Mesenchymal stem cell (in vitro differentiated cells and primary cell): Measurements from ENCODE around the gene MAGEB17.

Experiments
- DNase-seq: peaks from one replicate; pipeline ENCODE4 v3.0.0-alpha.2; 2013
- H2AFZ ChIP-seq: one replicate; pipeline ENCODE4 v1.6.1; 2013; ENCODE audit warnings: low read depth, mild to moderate bottlenecking, control low read depth, inconsistent platforms, low read length, moderate library complexity
- H2AK5ac ChIP-seq: 2 replicates; pipeline ENCODE4 v1.6.1; 2013; ENCODE audit warnings: low read length, moderate library complexity, mild to moderate bottlenecking, inconsistent platforms; ENCODE audit not compliant: severe bottlenecking
- H2BK120ac ChIP-seq: one replicate; pipeline ENCODE4 v1.6.1; 2013; ENCODE audit warnings: low read depth, mild to moderate bottlenecking, inconsistent platforms, low read length, moderate library complexity
- H2BK12ac ChIP-seq, 2 experiments: one replicate each; pipeline ENCODE4 v1.6.1; 2013; ENCODE audit warnings: inconsistent platforms in 2 of 2, low read length in 2 of 2, mild to moderate bottlenecking in 2 of 2, moderate library complexity in 2 of 2, control low read depth in 1 of 2
- H2BK15ac ChIP-seq: one replicate; pipeline ENCODE4 v1.6.1; 2013; ENCODE audit warnings: mild to moderate bottlenecking, low read depth, inconsistent platforms; ENCODE audit not compliant: poor library complexity, severe bottlenecking
- H2BK5ac ChIP-seq: 2 replicates; pipeline ENCODE4 v1.6.1; 2013; ENCODE audit warnings: low read depth, mild to moderate bottlenecking, low read length, control low read depth, inconsistent platforms; ENCODE audit not compliant: poor library complexity, severe bottlenecking
- H3K14ac ChIP-seq, 2 experiments: one replicate each; pipeline ENCODE4 v1.6.1; 2013; ENCODE audit warnings: inconsistent platforms in 2 of 2, low read length in 2 of 2, control low read depth in 1 of 2, mild to moderate bottlenecking in 1 of 2, moderate library complexity in 1 of 2
- H3K18ac ChIP-seq, 2 experiments: one replicate each; pipeline ENCODE4 v1.6.1; 2013; ENCODE audit warnings: inconsistent platforms in 2 of 2, low read length in 2 of 2, control low read depth in 1 of 2, low read depth in 1 of 2, mild to moderate bottlenecking in 1 of 2
- H3K23ac ChIP-seq, 2 experiments: one replicate each; pipeline ENCODE4 v1.6.1; 2013; ENCODE audit warnings: inconsistent platforms in 2 of 2, low read length in 2 of 2, mild to moderate bottlenecking in 2 of 2, moderate library complexity in 2 of 2, control low read depth in 1 of 2
- H3K27ac ChIP-seq: 2 replicates; pipeline ENCODE4 v1.5.1; 2013; ENCODE audit warnings: mild to moderate bottlenecking, moderate library complexity, low read length, control low read depth, inconsistent platforms; ENCODE audit not compliant: poor library complexity, severe bottlenecking
- H3K27me3 ChIP-seq, 2 experiments: 2 replicates each; pipeline versions ENCODE4 v1.6.1 to v1.7.0; 2013; ENCODE audit warnings: low read length in 2 of 2, mild to moderate bottlenecking in 2 of 2, moderate library complexity in 2 of 2, control low read depth in 1 of 2, inconsistent platforms in 1 of 2; ENCODE audit not compliant: control insufficient read depth in 1 of 2, insufficient read depth in 1 of 2
- H3K36me3 ChIP-seq, 2 experiments: 2 replicates each; pipeline versions ENCODE4 v1.6.1 to v1.7.0; 2013; ENCODE audit warnings: low read length in 2 of 2, control low read depth in 1 of 2, inconsistent platforms in 1 of 2, low read depth in 1 of 2, mild to moderate bottlenecking in 1 of 2; ENCODE audit not compliant: insufficient read depth in 2 of 2, control insufficient read depth in 1 of 2
- H3K4ac ChIP-seq, 2 experiments: one replicate each; pipeline ENCODE4 v1.6.1; 2013; ENCODE audit warnings: inconsistent platforms in 2 of 2, low read length in 2 of 2, mild to moderate bottlenecking in 2 of 2, moderate library complexity in 2 of 2, control low read depth in 1 of 2, low read depth in 1 of 2
- H3K4me1 ChIP-seq: 2 replicates; pipeline ENCODE4 v1.6.1; 2013; ENCODE audit warnings: low read depth, low read length, control low read depth; ENCODE audit not compliant: control insufficient read depth, insufficient read depth
- H3K4me2 ChIP-seq: 2 replicates; pipeline ENCODE4 v1.6.1; 2013; ENCODE audit warnings: low read length, mild to moderate bottlenecking, inconsistent platforms; ENCODE audit not compliant: poor library complexity, severe bottlenecking
- H3K4me3 ChIP-seq, 2 experiments: 2 replicates each; pipeline versions ENCODE4 v1.5.1 to v1.7.0; 2013; ENCODE audit warnings: low read length in 2 of 2, mild to moderate bottlenecking in 2 of 2, control low read depth in 1 of 2, low read depth in 1 of 2; ENCODE audit not compliant: insufficient read depth in 1 of 2
- H3K79me1 ChIP-seq: replicated peaks from 2 replicates; pipeline ENCODE4 v1.6.1; 2013; ENCODE audit warnings: mild to moderate bottlenecking, control low read depth, low read length, inconsistent platforms; ENCODE audit not compliant: poor library complexity, severe bottlenecking
- H3K9ac ChIP-seq: 2 replicates; pipeline ENCODE4 v1.7.0; 2013; ENCODE audit warnings: mild to moderate bottlenecking, low read length, moderate library complexity
- H3K9me3 ChIP-seq: 2 replicates; pipeline ENCODE4 v1.7.0; 2013; ENCODE audit warnings: mild to moderate bottlenecking, low read length; ENCODE audit not compliant: control insufficient read depth
- H4K8ac ChIP-seq: one replicate; pipeline ENCODE4 v1.6.1; 2013; ENCODE audit warnings: inconsistent platforms, mild to moderate bottlenecking, low read length, moderate library complexity
- H4K91ac ChIP-seq: one replicate; pipeline ENCODE4 v1.6.1; 2013; ENCODE audit warnings: mild to moderate bottlenecking, low read length, inconsistent platforms
- WGBS: methylation state at CpG from one replicate; pipeline ENCODE4 v1.1.7; 2013; ENCODE audit warnings: mixed read lengths; 5-methylcytosine and 5-hydroxymethylcytosine counted together

Gene MAGEB17

DNA sequence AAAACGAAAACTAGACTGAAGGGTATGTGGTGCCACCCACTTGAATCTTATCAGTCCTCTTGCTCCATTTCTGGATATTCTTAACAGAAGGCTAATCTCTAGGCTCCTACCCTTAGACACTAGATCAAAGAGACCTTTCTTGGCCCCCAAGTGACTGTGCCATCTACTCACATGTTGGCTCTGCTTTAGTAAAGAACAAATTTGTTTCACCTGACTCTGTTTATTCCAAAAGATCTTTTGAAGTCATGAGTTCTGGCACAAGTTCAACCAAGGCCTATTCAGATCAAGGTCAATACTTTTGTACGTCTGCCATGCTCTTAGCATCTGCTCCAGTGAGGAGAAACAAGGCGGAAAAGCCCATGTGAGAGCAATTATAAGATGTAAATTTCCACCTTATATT lies 37.3 kb downstream of the MAGEB17 start:
- no peak overlapping the region for H3K9ac ChIP-seq
- H3K4me3 ChIP-seq, result no peak overlapping the region
- H3K4me2 ChIP-seq, result no peak overlapping the region
- no peak overlapping the region for H2AK5ac ChIP-seq
- H3K27me3 ChIP-seq, result no peaks in the 10 kb centered on the region
- no peak overlapping the region for H2AFZ ChIP-seq
- no peak overlapping the region for H3K18ac ChIP-seq
- H3K36me3 ChIP-seq, result no peaks in the 10 kb centered on the region
- no peak overlapping the region for H4K8ac ChIP-seq
- H4K91ac ChIP-seq, result no peak overlapping the region
- no peak for DNase-seq
- no peak overlapping the region for H3K14ac ChIP-seq
- no peak overlapping the region for H2BK12ac ChIP-seq
- no peak overlapping the region for H3K23ac ChIP-seq
- no peak overlapping the region for H3K4ac ChIP-seq
- H3K79me1 ChIP-seq, result no peaks in the 10 kb centered on the region
- H3K9me3 ChIP-seq, result no peaks in the 10 kb centered on the region
- no peak overlapping the region for H2BK120ac ChIP-seq
- WGBS, result 100% methylated on average over 1 of the region's 3 CpGs
- no peak overlapping the region for H2BK15ac ChIP-seq
- H3K27ac ChIP-seq, result no peak overlapping the region
- no peak overlapping the region for H2BK5ac ChIP-seq
- H3K4me1 ChIP-seq, result no peaks in the 10 kb centered on the region

DNA sequence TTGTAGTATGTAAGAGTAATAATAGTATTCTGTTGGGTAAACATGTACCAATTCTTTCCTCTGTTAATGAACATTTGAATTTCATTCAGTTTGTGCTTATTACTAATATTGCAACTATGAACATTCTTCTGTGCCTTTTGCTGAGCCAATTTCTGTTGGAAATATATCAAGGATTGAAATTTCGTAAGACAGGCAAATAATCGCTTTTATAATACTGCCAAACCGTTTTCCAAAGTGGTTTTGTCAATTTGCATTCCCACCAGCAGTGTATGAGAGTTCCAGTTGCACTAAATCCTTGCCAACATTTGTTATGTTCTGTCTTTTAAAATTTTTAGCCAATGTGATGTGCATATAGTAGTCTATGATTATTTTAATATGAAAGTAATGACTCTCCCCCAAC lies 38.6 kb downstream of the MAGEB17 start:
- DNase-seq, result no peak
- no peak overlapping the region for H3K23ac ChIP-seq
- no peak overlapping the region for H2AK5ac ChIP-seq
- no peak overlapping the region for H3K9ac ChIP-seq
- no peak overlapping the region for H2BK5ac ChIP-seq
- H3K27me3 ChIP-seq, result no peaks in the 10 kb centered on the region
- H3K14ac ChIP-seq, result no peak overlapping the region
- H2BK12ac ChIP-seq, result no peak overlapping the region
- H3K4ac ChIP-seq, result no peak overlapping the region
- no peak overlapping the region for H3K27ac ChIP-seq
- no peaks in the 10 kb centered on the region for H3K79me1 ChIP-seq
- H3K18ac ChIP-seq, result no peak overlapping the region
- no peak overlapping the region for H2AFZ ChIP-seq
- no peaks in the 10 kb centered on the region for H3K4me1 ChIP-seq
- no peak overlapping the region for H4K91ac ChIP-seq
- 86% methylated on average over 3 of the region's 3 CpGs for WGBS
- H2BK15ac ChIP-seq, result no peak overlapping the region
- H4K8ac ChIP-seq, result no peak overlapping the region
- no peaks in the 10 kb centered on the region for H3K36me3 ChIP-seq
- H2BK120ac ChIP-seq, result no peak overlapping the region
- H3K9me3 ChIP-seq, result no peaks in the 10 kb centered on the region
- H3K4me3 ChIP-seq, result no peak overlapping the region
- no peak overlapping the region for H3K4me2 ChIP-seq

DNA sequence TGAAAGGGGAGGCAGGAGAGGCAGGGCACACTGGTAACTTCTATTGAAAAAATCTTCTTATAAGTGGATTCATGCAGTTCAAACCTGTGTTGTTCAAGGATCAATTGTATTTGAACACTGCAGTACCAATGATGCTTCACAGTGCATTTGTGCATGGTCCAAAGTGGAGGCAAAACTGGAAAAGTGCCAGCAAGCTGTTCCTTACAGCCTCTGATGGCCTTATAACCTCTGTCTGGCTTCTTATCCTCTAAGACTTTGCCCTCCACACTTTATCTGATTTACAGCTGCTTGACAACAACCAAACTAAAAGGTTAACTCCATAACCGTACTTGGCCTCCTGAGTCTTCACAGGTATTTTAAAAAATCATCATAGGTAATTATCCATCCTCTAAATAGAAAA lies 40.4 kb downstream of the MAGEB17 start:
- no peak overlapping the region for H3K4me3 ChIP-seq
- no peaks in the 10 kb centered on the region for H3K27me3 ChIP-seq
- no CpG with 5 or more reads among the region's 1 CpG for WGBS
- H3K4me2 ChIP-seq, result no peak overlapping the region
- no peak overlapping the region for H2BK120ac ChIP-seq
- no peak overlapping the region for H3K4ac ChIP-seq
- H4K8ac ChIP-seq, result no peak overlapping the region
- no peak overlapping the region for H3K23ac ChIP-seq
- H3K79me1 ChIP-seq, result no peaks in the 10 kb centered on the region
- H3K9me3 ChIP-seq, result no peaks in the 10 kb centered on the region
- H2AK5ac ChIP-seq, result no peak overlapping the region
- DNase-seq, result no peak
- H3K14ac ChIP-seq, result no peak overlapping the region
- no peaks in the 10 kb centered on the region for H3K36me3 ChIP-seq
- no peak overlapping the region for H2BK15ac ChIP-seq
- H2AFZ ChIP-seq, result no peak overlapping the region
- no peak overlapping the region for H3K9ac ChIP-seq
- no peak overlapping the region for H2BK12ac ChIP-seq
- no peak overlapping the region for H2BK5ac ChIP-seq
- H4K91ac ChIP-seq, result no peak overlapping the region
- no peak overlapping the region for H3K27ac ChIP-seq
- no peaks in the 10 kb centered on the region for H3K4me1 ChIP-seq
- no peak overlapping the region for H3K18ac ChIP-seq

DNA sequence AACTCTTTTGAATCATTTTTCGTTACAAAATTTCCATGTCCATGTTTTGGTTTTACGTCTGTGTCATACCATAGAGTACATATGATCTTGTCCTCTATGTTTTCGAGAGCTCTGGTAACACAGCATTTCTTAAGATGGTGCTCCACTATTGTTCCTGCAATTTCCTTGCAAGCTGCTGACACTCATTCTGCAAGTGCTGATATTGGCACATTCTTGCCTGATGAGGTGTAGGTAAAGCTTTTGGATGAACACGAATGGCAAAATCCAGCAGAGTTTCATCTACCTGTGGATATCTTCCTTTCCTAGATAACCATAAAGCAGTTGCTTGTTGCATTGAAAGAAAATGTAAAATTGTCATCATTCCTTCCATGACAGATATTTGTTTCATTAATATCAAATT lies 41.3 kb downstream of the MAGEB17 start:
- 94% methylated on average over 3 of the region's 4 CpGs for WGBS
- Histone ChIP-seq H3K79me1 (no peaks in the 10 kb centered on the region), H2BK5ac (no peak overlapping the region), H3K18ac (no peak overlapping the region), H2AK5ac (no peak overlapping the region), H3K4me1 (no peaks in the 10 kb centered on the region), H4K91ac (no peak overlapping the region), H2BK12ac (no peak overlapping the region), H2AFZ (no peak overlapping the region), H3K4ac (no peak overlapping the region), H4K8ac (no peak overlapping the region), H3K4me2 (no peak overlapping the region), H2BK15ac (no peak overlapping the region), H3K4me3 (no peak overlapping the region), H3K14ac (no peak overlapping the region), H3K9ac (no peak overlapping the region), H3K23ac (no peak overlapping the region), H3K9me3 (no peaks in the 10 kb centered on the region), H3K36me3 (no peaks in the 10 kb centered on the region), H3K27me3 (no peaks in the 10 kb centered on the region), H2BK120ac (no peak overlapping the region), H3K27ac (no peak overlapping the region)
- no peak for DNase-seq
